ENCODE results near the gene GPR84.

DNA sequence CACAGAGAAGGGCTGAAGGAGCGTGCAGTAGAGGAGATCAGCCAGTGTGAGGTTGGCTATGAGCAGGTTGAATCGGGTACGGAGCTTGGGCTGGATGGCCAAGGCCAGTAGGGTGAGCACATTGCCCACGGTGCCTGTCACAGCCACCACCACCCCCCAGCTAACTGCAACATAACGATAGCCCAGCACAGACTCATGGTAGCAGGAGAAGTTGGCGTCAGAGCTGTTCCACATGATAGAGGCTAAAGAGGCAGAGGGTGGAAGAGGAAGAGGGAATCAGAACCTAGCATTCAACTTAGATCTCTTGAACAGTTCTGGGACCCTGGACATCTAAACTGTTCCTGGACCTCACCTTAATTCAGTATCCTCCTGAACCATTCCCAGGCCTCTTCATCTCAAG lies 668 bp downstream of the GPR84 start:
- TF ChIP-seq POLR2A (IDR thresholded peaks at IDR 0.05) (no peak), POLR2AphosphoS5 (IDR thresholded peaks at IDR 0.05; ENCODE audit: insufficient read depth in 1 of 2, low read depth in 1 of 2) (no peak)
- TF ChIP-seq, protein P1, sequence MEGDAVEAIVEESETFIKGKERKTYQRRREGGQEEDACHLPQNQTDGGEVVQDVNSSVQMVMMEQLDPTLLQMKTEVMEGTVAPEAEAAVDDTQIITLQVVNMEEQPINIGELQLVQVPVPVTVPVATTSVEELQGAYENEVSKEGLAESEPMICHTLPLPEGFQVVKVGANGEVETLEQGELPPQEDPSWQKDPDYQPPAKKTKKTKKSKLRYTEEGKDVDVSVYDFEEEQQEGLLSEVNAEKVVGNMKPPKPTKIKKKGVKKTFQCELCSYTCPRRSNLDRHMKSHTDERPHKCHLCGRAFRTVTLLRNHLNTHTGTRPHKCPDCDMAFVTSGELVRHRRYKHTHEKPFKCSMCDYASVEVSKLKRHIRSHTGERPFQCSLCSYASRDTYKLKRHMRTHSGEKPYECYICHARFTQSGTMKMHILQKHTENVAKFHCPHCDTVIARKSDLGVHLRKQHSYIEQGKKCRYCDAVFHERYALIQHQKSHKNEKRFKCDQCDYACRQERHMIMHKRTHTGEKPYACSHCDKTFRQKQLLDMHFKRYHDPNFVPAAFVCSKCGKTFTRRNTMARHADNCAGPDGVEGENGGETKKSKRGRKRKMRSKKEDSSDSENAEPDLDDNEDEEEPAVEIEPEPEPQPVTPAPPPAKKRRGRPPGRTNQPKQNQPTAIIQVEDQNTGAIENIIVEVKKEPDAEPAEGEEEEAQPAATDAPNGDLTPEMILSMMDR (IDR thresholded peaks at IDR 0.05) = no peak

All from vagina (tissue), 2 donors.